ENCODE measurements around the gene TAX1BP1. TPM values are rescaled to one million over a fixed set of nuclear protein-coding genes. Genes with fewer than 3 reads are reported as not detected.

TAX1BP1 gene
- total RNA-seq, 5 donors from 2014 or later (not counting 1 experiment from before 2014, with no cell fraction given): 80.2 to 118 (median 90.2) TPM

DNA sequence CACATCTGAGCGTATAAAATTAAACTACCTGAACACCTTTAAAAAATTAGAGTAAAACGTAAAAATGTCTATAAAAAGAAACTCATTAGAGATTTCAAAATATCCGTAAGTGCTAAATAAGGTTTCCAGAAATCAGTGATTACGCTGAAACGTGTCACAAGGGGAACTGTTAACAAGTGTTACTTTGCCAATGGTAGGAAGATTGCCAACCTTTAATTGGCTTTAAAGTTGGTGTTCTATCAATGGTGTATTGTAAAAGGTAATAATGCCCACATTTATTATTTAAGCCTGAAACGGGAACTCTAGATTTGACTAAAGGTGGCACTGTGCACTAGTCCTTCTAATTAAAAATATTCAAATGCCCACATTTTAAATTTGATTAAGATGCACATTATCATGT lies 39.5 kb upstream of the TAX1BP1 start:
- no peak overlapping the region for H3K4me3 Mint-ChIP-seq

GRCh38 chr7:27703181-27703580 lies 36.8 kb upstream of the TAX1BP1 start:
- Mint-ChIP-seq H3K27me3 (peaks cover 19 to 20% of the 10 kb centered on the region in 2 donors), H3K9me3 (no peaks in the 10 kb centered on the region), H3K36me3 (no peaks in the 10 kb centered on the region), H3K4me3 (no peak overlapping the region), H3K27ac (no peak overlapping the region), H3K4me1 (no peaks in the 10 kb centered on the region)
- Histone ChIP-seq H3K36me3 (ENCODE audit: control insufficient read depth in 2 of 2, extremely low read depth in 1 of 2, insufficient read depth in 1 of 2, low read length in 1 of 2) (no peaks in the 10 kb centered on the region), H3K4me1 (ENCODE audit: control insufficient read depth in 1 of 2, extremely low read depth in 1 of 2, insufficient read depth in 2 of 2, low read length in 2 of 2) (no peaks in the 10 kb centered on the region), H3K9me3 (no peaks in the 10 kb centered on the region), H3K27me3 (replicated peaks in 1 of 2; ENCODE audit: control insufficient read depth in 2 of 2, extremely low read depth in 1 of 2, insufficient read depth in 2 of 2, low read length in 1 of 2) (no peaks in the 10 kb centered on the region), H3K4me3 (ENCODE audit: control insufficient read depth in 1 of 2, extremely low read depth in 1 of 2, low read length in 1 of 2) (no peak overlapping the region), H3K27ac (ENCODE audit: low read length) (no peak overlapping the region)
- WGBS (ENCODE audit: insufficient coverage): no CpG with 5 or more reads among the region's 1 CpG
- POLR2A ChIA-PET: interaction anchor here in 1 of 2 donors (0.6 kb wide), 1 partner anchor 31 kb away, joined by 6 read pairs; no protein-coding TSS in a partner anchor
- CTCF ChIA-PET: interaction anchor here in 1 of 2 donors (0.6 kb wide), 1 partner anchor 523 kb away, joined by 3 read pairs; no protein-coding TSS in a partner anchor
- ATAC-seq (replicated peaks in 1 of 4): no peak
- no peak for DNase-seq

More for the DNA sequence above, 39.5 kb upstream of the TAX1BP1 start:
- POLR2A ChIA-PET: no interaction called here
- Mint-ChIP-seq H3K9me3 (no peaks in the 10 kb centered on the region), H3K27ac (no peak overlapping the region), H3K4me1 (no peaks in the 10 kb centered on the region), H3K27me3 (peaks cover 19 to 20% of the 10 kb centered on the region in 2 donors), H3K36me3 (no peaks in the 10 kb centered on the region)
- Histone ChIP-seq H3K4me1 (ENCODE audit: control insufficient read depth in 1 of 2, extremely low read depth in 1 of 2, insufficient read depth in 2 of 2, low read length in 2 of 2) (no peaks in the 10 kb centered on the region), H3K27me3 (replicated peaks in 1 of 2; ENCODE audit: control insufficient read depth in 2 of 2, extremely low read depth in 1 of 2, insufficient read depth in 2 of 2, low read length in 1 of 2) (no peaks in the 10 kb centered on the region), H3K9me3 (no peaks in the 10 kb centered on the region), H3K4me3 (ENCODE audit: control insufficient read depth in 1 of 2, extremely low read depth in 1 of 2, low read length in 1 of 2) (no peak overlapping the region), H3K36me3 (ENCODE audit: control insufficient read depth in 2 of 2, extremely low read depth in 1 of 2, insufficient read depth in 1 of 2, low read length in 1 of 2) (no peaks in the 10 kb centered on the region), H3K27ac (ENCODE audit: low read length) (no peak overlapping the region)
- DNase-seq (no peak), ATAC-seq (replicated peaks in 1 of 4) (no peak)
- CTCF ChIA-PET: no interaction called here
- WGBS (ENCODE audit: insufficient coverage): no CpG with 5 or more reads among the region's 6 CpGs

- Mint-ChIP-seq H3K4me1 (no peaks in the 10 kb centered on the region), H3K4me3 (no peak overlapping the region), H3K27me3 (peaks cover 19 to 20% of the 10 kb centered on the region in 2 donors), H3K27ac (no peak overlapping the region), H3K36me3 (no peaks in the 10 kb centered on the region), H3K9me3 (no peaks in the 10 kb centered on the region)
- DNase-seq: no peak
- Histone ChIP-seq H3K27ac (ENCODE audit: low read length) (no peak overlapping the region), H3K9me3 (no peaks in the 10 kb centered on the region), H3K36me3 (ENCODE audit: control insufficient read depth in 2 of 2, extremely low read depth in 1 of 2, insufficient read depth in 1 of 2, low read length in 1 of 2) (no peaks in the 10 kb centered on the region), H3K4me3 (ENCODE audit: control insufficient read depth in 1 of 2, extremely low read depth in 1 of 2, low read length in 1 of 2) (no peak overlapping the region), H3K27me3 (replicated peaks in 1 of 2; ENCODE audit: control insufficient read depth in 2 of 2, extremely low read depth in 1 of 2, insufficient read depth in 2 of 2, low read length in 1 of 2) (no peaks in the 10 kb centered on the region), H3K4me1 (ENCODE audit: control insufficient read depth in 1 of 2, extremely low read depth in 1 of 2, insufficient read depth in 2 of 2, low read length in 2 of 2) (no peaks in the 10 kb centered on the region)
- CTCF ChIA-PET: no interaction called here
- POLR2A ChIA-PET: no interaction called here
- no peak for ATAC-seq (replicated peaks in 1 of 4)
- 89% methylated on average over 2 of the region's 3 CpGs for WGBS (ENCODE audit: insufficient coverage)
Observed at GRCh38 chr7:27704422-27705199, 35.4 kb upstream of the TAX1BP1 start.

GRCh38 chr7:27705200-27705594 lies 34.8 kb upstream of the TAX1BP1 start:
- Mint-ChIP-seq H3K36me3 (no peaks in the 10 kb centered on the region), H3K27ac (no peak overlapping the region), H3K4me3 (no peak overlapping the region), H3K27me3 (peaks cover 19 to 20% of the 10 kb centered on the region in 2 donors), H3K9me3 (no peaks in the 10 kb centered on the region), H3K4me1 (no peaks in the 10 kb centered on the region)
- Histone ChIP-seq H3K27ac (ENCODE audit: low read length) (no peak overlapping the region), H3K36me3 (ENCODE audit: control insufficient read depth in 2 of 2, extremely low read depth in 1 of 2, insufficient read depth in 1 of 2, low read length in 1 of 2) (no peaks in the 10 kb centered on the region), H3K27me3 (replicated peaks in 1 of 2; ENCODE audit: control insufficient read depth in 2 of 2, extremely low read depth in 1 of 2, insufficient read depth in 2 of 2, low read length in 1 of 2) (no peaks in the 10 kb centered on the region), H3K4me1 (ENCODE audit: control insufficient read depth in 1 of 2, extremely low read depth in 1 of 2, insufficient read depth in 2 of 2, low read length in 2 of 2) (no peaks in the 10 kb centered on the region), H3K4me3 (ENCODE audit: control insufficient read depth in 1 of 2, extremely low read depth in 1 of 2, low read length in 1 of 2) (no peak overlapping the region), H3K9me3 (no peaks in the 10 kb centered on the region)
- ATAC-seq (replicated peaks in 1 of 4): no peak
- WGBS (ENCODE audit: insufficient coverage): 90% methylated on average over 2 of the region's 2 CpGs
- DNase-seq: no peak
- ChIA-PET CTCF (no interaction called here), POLR2A (no interaction called here)

- WGBS (ENCODE audit: insufficient coverage): 97% methylated on average over 3 of the region's 6 CpGs
- H3K27me3 Mint-ChIP-seq: peaks cover 6 to 12% of the 10 kb centered on the region in 2 donors
- ATAC-seq (replicated peaks in 1 of 4): no peak
- no peak overlapping the region for H3K4me3 ChIP-seq (ENCODE audit: control insufficient read depth in 1 of 2, extremely low read depth in 1 of 2, low read length in 1 of 2)
- CTCF ChIA-PET: no interaction called here
- no peak overlapping the region for H3K27ac Mint-ChIP-seq
- H3K27ac ChIP-seq (ENCODE audit: low read length): no peak overlapping the region
- DNase-seq: no peak
- no peaks in the 10 kb centered on the region for H3K36me3 ChIP-seq (ENCODE audit: control insufficient read depth in 2 of 2, extremely low read depth in 1 of 2, insufficient read depth in 1 of 2, low read length in 1 of 2)
- no peak overlapping the region for H3K4me3 Mint-ChIP-seq
- no peaks in the 10 kb centered on the region for H3K9me3 ChIP-seq
- H3K4me1 ChIP-seq (ENCODE audit: control insufficient read depth in 1 of 2, extremely low read depth in 1 of 2, insufficient read depth in 2 of 2, low read length in 2 of 2): no peaks in the 10 kb centered on the region
- no peaks in the 10 kb centered on the region for H3K9me3 Mint-ChIP-seq
- POLR2A ChIA-PET: no interaction called here
- H3K27me3 ChIP-seq (replicated peaks in 1 of 2; ENCODE audit: control insufficient read depth in 2 of 2, extremely low read depth in 1 of 2, insufficient read depth in 2 of 2, low read length in 1 of 2): no peaks in the 10 kb centered on the region
- H3K4me1 Mint-ChIP-seq: no peaks in the 10 kb centered on the region
- H3K36me3 Mint-ChIP-seq: no peaks in the 10 kb centered on the region
Observed at GRCh38 chr7:27708485-27708884, 31.5 kb upstream of the TAX1BP1 start.

- Mint-ChIP-seq H3K27me3 (peaks cover 10 to 15% of the 10 kb centered on the region in 2 donors), H3K4me3 (no peak overlapping the region), H3K27ac (no peak overlapping the region), H3K9me3 (no peaks in the 10 kb centered on the region), H3K36me3 (no peaks in the 10 kb centered on the region), H3K4me1 (no peaks in the 10 kb centered on the region)
- CTCF ChIA-PET: no interaction called here
- ATAC-seq (replicated peaks in 1 of 4) (no peak), DNase-seq (no peak)
- WGBS (ENCODE audit: insufficient coverage): 89% methylated on average over 2 of the region's 2 CpGs
- no peak overlapping the region for H3K4me3 ChIP-seq (ENCODE audit: control insufficient read depth in 1 of 2, extremely low read depth in 1 of 2, low read length in 1 of 2)
- H3K4me1 ChIP-seq (ENCODE audit: control insufficient read depth in 1 of 2, extremely low read depth in 1 of 2, insufficient read depth in 2 of 2, low read length in 2 of 2): no peaks in the 10 kb centered on the region
- no peaks in the 10 kb centered on the region for H3K9me3 ChIP-seq
- POLR2A ChIA-PET: no interaction called here
- H3K27me3 ChIP-seq (replicated peaks in 1 of 2; ENCODE audit: control insufficient read depth in 2 of 2, extremely low read depth in 1 of 2, insufficient read depth in 2 of 2, low read length in 1 of 2): no peaks in the 10 kb centered on the region
- no peak overlapping the region for H3K27ac ChIP-seq (ENCODE audit: low read length)
- no peaks in the 10 kb centered on the region for H3K36me3 ChIP-seq (ENCODE audit: control insufficient read depth in 2 of 2, extremely low read depth in 1 of 2, insufficient read depth in 1 of 2, low read length in 1 of 2)
Observed at GRCh38 chr7:27709137-27710075, 30.6 kb upstream of the TAX1BP1 start.
